Measurements from ENCODE around the gene TYK2.
A peak's percentile ranks its signal among the peaks of the same experiment; 100 is the strongest.

DNA sequence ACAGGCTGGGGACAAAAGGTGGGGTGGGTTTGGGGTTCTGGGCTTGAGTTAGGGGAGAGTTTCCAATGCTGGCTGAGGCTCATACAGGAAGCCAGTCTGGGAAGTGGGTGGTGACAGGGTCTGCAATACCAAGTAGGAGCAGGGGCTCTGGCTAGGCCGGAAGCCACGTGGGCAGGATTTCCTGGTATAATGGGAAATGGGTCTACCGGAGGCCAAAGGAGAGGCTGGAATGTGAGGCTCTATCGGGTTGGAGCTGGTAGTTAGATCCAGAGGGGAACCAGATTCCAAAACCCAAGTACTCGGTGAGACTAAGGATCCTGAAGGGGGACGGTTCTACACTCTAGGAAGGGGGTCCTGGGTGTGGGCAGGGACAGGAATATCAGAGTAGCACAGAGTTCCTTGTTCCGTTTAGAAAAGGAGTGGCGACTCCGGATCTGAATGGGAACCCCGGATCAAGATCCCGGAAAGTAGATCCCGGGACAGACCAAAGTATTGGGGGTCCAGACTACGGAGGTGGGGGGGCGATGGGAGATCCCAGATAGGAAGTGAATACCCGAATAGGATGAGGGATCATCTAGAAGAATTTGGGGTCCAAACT is 22.2 kb upstream of the TYK2 start:
- TF ChIP-seq CTCF (conservative IDR thresholded peaks at IDR 0.05; ENCODE audit: low read depth, low read length) (no peak), SMC3 (IDR thresholded peaks at IDR 0.05; ENCODE audit: low read depth, low read length) (no peak), ELK1 (IDR thresholded peaks at IDR 0.05; ENCODE audit: borderline replicate concordance, low read depth, low read length) (no peak), MXI1 (IDR thresholded peaks at IDR 0.05; ENCODE audit: borderline replicate concordance, low read depth, low read length) (peak; percentile 65; the same call in 1 of the 2 replicates), USF2 (IDR thresholded peaks at IDR 0.05; ENCODE audit: low read depth, low read length) (peak; percentile 66), MAFK (IDR thresholded peaks at IDR 0.05; ENCODE audit: low read depth, low read length) (no peak), CEBPB (IDR thresholded peaks at IDR 0.05; ENCODE audit: low read depth, low read length) (no peak), POLR2A (IDR thresholded peaks at IDR 0.05; ENCODE audit: low read depth, low read length) (no peak), NFE2L2 (IDR thresholded peaks at IDR 0.05; ENCODE audit: low read depth, low read length) (no peak), RFX5 (IDR thresholded peaks at IDR 0.05; ENCODE audit: low read depth, low read length) (no peak)

Data from IMR-90 (cell line).